HG03457 (cell line): ENCODE results near the gene SREBF2.

ENCODE experiments used
- ATAC-seq: cut with Tn5 transposase; IDR thresholded peaks from one replicate; pipeline ENCODE4 v1.9.1; 2021; ENCODE audit warnings: moderate number of reproducible peaks; ENCODE audit not compliant: unreplicated experiment

The SREBF2 gene

GRCh38 chr22:41906822-41907221 lies 73.9 kb downstream of the SREBF2 start:
- ATAC-seq: no peak

- no peak for ATAC-seq
These were observed 74.8 kb downstream of the SREBF2 start for GRCh38 chr22:41907436-41908401.

DNA sequence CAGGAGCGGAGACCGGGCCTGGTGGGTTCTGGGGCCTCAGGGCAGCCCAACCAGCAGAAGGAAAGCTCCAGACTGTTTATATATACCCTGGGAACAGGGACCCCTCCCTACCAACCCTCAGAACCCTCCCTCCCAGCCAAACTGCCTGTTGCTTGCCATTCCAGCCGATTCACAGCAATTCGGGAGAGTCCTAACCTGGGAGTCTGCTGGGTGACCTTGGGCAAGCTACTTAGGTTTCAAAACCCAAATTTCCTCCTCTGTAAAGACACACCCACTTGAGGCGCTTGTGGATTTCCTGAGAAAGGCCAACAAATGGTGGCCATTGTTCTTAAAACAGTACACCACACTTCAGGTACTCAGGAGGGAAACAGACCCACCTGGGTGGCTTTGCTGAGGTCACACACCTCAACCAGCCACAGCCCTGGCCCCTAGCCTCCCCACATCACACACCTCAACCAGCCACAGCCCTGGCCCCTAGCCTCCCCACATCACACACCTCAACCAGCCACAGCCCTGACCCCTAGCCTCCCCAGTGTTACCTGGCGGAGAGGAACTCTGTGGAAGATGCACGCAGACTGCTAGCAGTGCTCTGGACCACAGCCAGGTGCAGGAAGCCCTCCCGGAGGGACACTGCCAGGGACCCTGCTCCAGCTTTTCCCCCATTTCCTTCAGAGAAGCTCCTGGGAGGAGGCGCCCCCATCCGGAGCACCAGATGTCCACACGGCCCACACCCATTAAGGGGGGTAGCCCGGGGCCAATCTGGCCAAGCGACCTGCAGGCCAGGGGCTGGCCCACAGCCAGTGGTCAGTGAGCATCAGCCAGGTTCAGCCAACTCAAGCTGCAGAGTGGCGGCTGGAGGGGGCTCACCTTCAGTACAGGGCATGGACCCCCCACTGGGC lies 75.8 kb downstream of the SREBF2 start:
- no peak for ATAC-seq

GRCh38 chr22:41909310-41910049 lies 76.6 kb downstream of the SREBF2 start:
- ATAC-seq: no peak

DNA sequence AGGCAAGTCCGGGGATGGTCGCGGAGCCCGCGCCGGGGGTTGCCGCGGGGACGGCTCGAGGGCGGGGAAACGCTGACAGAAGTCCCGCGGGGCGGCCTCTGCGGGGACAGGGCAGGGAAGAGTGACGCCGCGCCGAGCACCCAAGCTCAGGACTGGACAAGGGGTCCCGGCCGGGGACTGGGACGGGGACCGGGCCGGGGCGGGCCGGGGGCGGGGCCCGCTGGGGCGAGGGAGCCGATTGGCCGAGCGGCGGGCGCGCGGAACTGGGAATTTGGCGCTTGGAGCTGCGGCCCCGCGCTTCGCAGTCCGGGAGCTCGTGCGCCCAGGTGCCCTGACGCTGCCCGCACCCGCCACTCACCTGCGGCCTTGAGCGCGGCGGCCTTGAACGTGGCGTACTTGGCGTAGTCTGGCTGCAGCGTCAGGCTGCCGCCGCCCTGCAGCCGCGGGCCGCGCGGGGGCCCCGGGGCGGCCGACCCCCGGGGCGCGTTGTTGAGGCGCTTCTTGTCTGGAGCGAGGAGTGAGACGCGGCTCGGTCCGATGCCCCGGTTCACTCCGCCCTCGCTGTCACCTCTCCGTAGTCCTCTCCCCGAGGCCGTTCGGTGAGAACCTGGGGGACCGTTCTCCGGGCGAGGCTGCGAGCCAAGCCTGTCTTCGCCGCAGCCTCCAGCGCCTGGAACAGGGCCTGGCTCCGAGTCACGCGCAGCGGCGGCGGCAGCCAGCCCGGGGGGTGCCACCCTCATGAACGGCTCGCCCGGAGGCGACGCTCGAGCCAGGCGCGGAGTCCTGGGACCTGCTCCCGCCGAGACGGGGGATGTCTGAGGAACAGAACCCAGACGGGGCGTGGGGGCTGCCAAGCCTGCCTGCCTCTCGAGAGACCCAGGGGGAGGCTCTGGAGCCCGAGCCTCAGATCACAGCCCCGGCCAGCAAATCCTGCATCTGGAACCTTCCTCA lies 77.4 kb downstream of the SREBF2 start:
- no peak for ATAC-seq

DNA sequence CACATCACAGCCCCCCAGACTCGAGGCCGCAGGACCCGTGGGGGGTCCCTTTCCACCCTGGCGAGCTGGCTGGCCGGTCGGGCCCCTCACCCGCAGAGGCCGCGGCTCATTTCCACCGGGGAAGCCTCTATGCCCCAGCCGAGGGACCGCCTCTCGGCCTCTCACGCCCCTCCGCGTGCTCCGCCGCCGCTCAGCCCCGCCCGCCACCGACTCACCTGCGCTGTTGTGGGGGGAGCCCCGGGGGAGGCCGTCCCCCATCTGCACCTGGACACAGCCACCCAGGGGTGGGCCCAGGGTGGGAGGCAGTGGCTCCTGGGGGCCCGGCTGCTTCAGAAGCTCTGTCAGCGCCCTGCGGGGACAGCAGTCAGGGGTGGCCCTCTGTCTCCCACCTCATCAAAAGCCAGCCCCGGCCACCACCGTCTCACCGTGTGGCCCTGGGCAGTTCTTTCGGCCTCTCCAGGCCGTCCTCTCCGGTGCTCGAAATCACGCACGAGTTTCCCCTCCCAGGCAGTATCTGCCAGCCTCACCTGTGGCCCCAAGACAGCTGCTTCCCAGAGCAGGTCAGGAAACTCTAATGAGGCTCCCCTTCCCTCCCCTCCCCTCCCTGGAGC lies 78.2 kb downstream of the SREBF2 start:
- no peak for ATAC-seq

- no peak for ATAC-seq
These were observed 79.6 kb downstream of the SREBF2 start for GRCh38 chr22:41912338-41913039.

DNA sequence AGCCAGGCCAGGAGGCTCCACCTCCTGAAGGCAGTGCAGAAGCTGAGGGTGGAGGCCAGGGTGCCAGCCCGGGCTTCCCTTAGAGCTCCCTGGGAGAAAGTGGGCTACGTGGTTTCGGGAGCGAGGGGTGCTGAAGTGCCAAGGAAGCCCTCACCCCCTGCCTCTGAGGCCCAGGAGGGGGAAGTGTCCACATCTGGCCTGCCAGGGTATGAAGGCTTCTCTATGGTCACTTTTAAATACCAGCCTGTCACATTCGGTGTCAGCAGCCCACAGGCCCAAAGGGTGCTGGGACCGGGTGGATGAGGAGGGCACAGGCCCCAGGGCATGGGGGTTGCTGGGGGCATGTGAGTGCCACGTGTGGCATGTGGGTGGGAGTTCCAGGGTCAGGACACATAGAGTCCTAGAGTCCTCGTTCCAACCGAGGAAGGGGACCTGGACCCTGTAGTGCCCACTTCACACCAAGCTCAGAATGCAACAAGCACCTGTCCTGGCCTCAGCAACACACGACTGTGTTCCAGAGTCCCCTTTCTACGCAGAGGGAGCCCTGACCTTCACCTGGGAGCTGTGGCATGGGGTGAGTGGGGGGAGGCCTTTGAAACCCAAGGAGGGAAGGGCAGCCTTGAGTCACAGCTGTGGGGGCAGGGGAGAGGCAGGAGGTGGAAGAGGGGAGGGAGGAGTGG lies 80.3 kb downstream of the SREBF2 start:
- ATAC-seq: no peak

GRCh38 chr22:41913842-41914534 lies 81.1 kb downstream of the SREBF2 start:
- no peak for ATAC-seq

DNA sequence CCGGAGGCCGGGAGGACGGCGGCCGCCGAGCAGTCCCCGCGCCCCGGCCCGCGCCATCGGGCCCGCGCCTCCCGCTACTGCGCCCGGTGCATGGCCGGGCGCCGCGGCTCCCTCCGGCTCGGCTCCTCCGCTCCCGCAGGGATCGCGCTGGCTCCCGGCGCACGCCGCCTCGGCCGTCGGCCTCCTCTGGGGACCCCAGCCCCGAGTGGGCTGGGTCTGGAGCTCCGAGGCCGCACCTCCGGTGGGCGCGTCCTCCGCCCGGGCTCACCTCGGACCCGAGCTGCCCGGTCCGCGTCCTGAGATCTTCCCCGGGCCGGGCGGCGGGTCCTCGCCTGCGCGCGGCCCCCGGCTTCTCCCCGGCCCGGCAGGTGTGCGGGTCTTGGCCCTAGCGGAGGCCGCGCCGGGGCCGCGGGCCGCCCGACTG lies 81.7 kb downstream of the SREBF2 start:
- no peak for ATAC-seq

- ATAC-seq: no peak
These were observed 82.3 kb downstream of the SREBF2 start, which contains the start of gene SHISA8 for GRCh38 chr22:41915035-41915785. Gene SHISA8, minus strand, starts transcription at chr22:41915074. Its CDS starts 407 bp downstream, at chr22:41914667.

DNA sequence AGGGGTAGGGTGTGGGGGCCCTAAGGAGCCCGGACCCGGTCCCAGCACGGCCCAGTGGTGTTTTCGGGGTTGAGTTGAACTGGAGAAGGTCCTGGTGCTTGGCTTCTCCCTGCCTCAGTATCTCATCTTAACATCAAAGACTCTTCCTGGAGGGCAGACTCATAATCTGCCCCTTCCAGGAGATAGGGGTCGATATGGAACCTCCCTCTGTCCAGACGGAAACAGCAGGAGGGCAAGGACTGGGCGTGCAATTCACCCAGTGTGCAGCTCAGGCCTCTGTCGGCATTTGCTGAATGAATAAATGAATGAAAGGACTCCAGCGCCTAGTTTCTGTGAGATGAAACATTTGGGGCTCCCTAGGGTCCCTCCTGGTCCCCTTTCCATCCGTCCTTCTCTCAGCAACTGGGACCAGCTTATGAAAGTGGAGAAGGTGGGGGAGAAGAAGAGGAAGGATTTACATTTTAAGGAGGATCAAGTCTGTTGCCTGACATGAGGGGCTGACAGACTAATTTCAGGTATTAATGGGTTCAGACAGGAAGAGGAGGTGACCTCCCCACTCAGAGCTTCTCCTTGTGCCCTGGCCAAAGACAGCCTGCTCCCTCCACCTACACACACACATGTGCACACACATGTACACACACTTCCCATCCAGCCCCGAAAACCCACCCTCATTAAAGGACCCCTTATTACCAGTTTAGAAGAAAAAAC lies 83.0 kb downstream of the SREBF2 start:
- no peak for ATAC-seq

DNA sequence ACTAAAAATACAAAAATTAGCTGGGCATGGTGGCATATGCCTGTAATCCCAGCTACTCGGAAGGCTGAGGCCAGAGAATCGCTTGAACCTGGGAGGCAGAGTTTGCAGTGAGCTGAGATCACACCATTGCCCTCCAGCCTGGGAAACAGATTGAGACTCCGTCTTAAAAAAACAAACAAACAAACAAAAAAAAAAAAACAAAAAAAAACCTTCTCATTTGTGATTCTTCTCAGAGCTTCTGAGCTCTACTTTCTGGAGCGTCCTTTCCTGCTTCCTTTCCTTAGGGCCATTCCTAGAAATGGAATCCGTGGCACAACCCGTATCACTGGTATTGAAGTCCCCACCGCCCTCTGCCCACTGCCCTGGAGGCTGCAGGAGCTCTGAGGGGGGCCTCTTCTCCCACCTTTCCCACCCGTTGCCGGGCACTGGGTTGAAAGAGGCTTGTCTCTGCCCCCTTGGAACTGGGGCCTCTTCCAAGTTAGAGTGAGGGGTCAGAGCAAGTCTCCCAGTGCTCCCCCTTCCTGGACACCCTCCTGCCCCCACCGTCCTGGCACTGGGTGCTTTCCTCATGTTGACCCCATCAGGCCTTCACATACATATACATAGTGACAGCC lies 83.9 kb downstream of the SREBF2 start:
- ATAC-seq: no peak

DNA sequence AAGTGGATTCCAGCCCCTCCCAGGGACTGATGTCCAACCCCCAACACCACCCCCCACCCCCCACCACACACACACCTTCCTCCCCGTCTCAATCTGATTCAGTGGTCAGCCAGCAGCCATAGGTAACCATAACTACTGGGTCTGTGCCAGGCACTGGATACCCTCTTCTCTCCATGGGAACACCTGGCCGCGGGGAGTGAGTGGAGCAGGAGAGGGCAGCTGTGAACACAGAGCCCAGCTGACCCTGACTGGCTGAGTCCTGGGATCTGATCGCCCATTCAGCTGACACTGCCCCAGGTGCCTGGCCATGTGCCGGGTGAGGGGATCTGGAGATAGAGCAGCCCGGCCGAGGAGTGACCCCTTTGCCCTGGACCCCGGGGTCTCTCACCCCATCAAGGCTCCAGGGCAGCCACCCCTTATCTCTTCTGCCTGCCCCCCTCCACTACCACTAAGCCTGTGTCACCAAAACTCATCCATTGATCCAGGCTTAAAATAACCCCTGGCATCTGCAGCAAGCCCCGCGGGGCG lies 84.5 kb downstream of the SREBF2 start:
- ATAC-seq: no peak
